Keratinocyte (primary cell): ENCODE data around the gene LHX4. TPM values are rescaled to one million over a fixed set of nuclear protein-coding genes. Genes with fewer than 3 reads are reported as not detected.

Experiments
- DNase-seq: peaks from one replicate; pipeline ENCODE4 v3.0.0-alpha.2; 2011; ENCODE audit warnings: low read depth, missing footprints, low spot score
- FAIRE-seq: peaks from 2 replicates; lab custom pipeline; 2011; peaks lifted over from hg19 to GRCh38; lab: Jason Lieb, UNC
- H2AFZ ChIP-seq: 2 replicates; pipeline ENCODE4 v1.6.0; 2012; ENCODE audit warnings: low read length, control low read depth, inconsistent platforms; ENCODE audit not compliant: control insufficient read depth
- H3K27ac ChIP-seq: 2 replicates; pipeline ENCODE4 v1.5.1; 2011; ENCODE audit warnings: low read length; ENCODE audit not compliant: control insufficient read depth, insufficient read depth
- H3K27me3 ChIP-seq: 3 replicates; pipeline ENCODE4 v1.6.0; 2011; ENCODE audit warnings: low read length; ENCODE audit not compliant: control insufficient read depth, insufficient read depth; ENCODE audit errors: extremely low read depth
- H3K36me3 ChIP-seq, 2 experiments: 2 replicates in 1 of 2; 3 replicates in 1 of 2; pipeline ENCODE4 v1.5.1; 2011; ENCODE audit warnings: low read length in 2 of 2, mild to moderate bottlenecking in 1 of 2; ENCODE audit not compliant: control insufficient read depth in 2 of 2, insufficient read depth in 2 of 2; ENCODE audit errors: extremely low read depth in 1 of 2
- H3K4me1 ChIP-seq: 3 replicates; pipeline ENCODE4 v1.5.1; 2011; ENCODE audit warnings: low read length; ENCODE audit not compliant: control insufficient read depth, insufficient read depth; ENCODE audit errors: extremely low read depth
- H3K4me2 ChIP-seq: 3 replicates; pipeline ENCODE4 v1.6.0; 2011; ENCODE audit warnings: low read depth, low read length; ENCODE audit not compliant: control insufficient read depth, insufficient read depth; ENCODE audit errors: extremely low read depth
- H3K4me3 ChIP-seq, 3 experiments: fragments of 200-600 bp in 1 of 3; sonication (generic) in 1 of 3; 2 replicates in 2 of 3; 3 replicates in 1 of 3; pipeline ENCODE4 v1.5.1; 2011 to 2016; ENCODE audit warnings: low read length in 3 of 3, mild to moderate bottlenecking in 3 of 3, control low read depth in 2 of 3, inconsistent platforms in 1 of 3, low read depth in 1 of 3, mixed read lengths in 1 of 3, mixed run types in 1 of 3, moderate library complexity in 1 of 3; ENCODE audit not compliant: control insufficient read depth in 2 of 3, insufficient read depth in 2 of 3; ENCODE audit errors: extremely low read depth in 1 of 3
- H3K79me2 ChIP-seq: 2 replicates; pipeline ENCODE4 v1.6.0; 2012; ENCODE audit warnings: low read length; ENCODE audit not compliant: control insufficient read depth, insufficient read depth
- H3K9ac ChIP-seq: 3 replicates; pipeline ENCODE4 v1.6.0; 2011; ENCODE audit warnings: low read length; ENCODE audit not compliant: control insufficient read depth, insufficient read depth; ENCODE audit errors: extremely low read depth
- H3K9me1 ChIP-seq: 3 replicates; pipeline ENCODE4 v1.6.0; 2011; ENCODE audit warnings: low read length; ENCODE audit not compliant: control insufficient read depth, insufficient read depth; ENCODE audit errors: extremely low read depth
- H3K9me3 ChIP-seq: 2 replicates; pipeline ENCODE4 v1.5.1; 2012; ENCODE audit warnings: low read depth, low read length; ENCODE audit not compliant: control insufficient read depth
- H4K20me1 ChIP-seq: 3 replicates; pipeline ENCODE4 v1.6.0; 2011; ENCODE audit warnings: low read length; ENCODE audit not compliant: control insufficient read depth, insufficient read depth; ENCODE audit errors: extremely low read depth
- EZH2 ChIP-seq: IDR thresholded peaks from one replicate; pipeline ENCODE4 v1.6.1; 2012; ENCODE audit warnings: inconsistent platforms, mild to moderate bottlenecking, low read length, moderate library complexity
- dilution Hi-C: fragments of 300-500 bp; cut with MboI; formaldehyde crosslinking; loops from one replicate; pipeline ENCODE4 v1.7.0; 2020; ENCODE audit warnings: low sequenced_read_pairs; ENCODE audit not compliant: extremely low pct_ligation_motif_present
- polyA plus RNA-seq, 5 experiments: library from polyadenylated mRNA; depleted of rRNA in 3 of 5; stranded (reverse) in 3 of 5; stranded (forward) in 1 of 5; unstranded in 1 of 5; fragments of >200 nt; gene quantifications; 1 replicate in 1 of 5; 2 replicates in 3 of 5; 3 replicates in 1 of 5; pipeline versions ENCODE4 v1.2.1 to v1.2.3, GENCODE V29; 2011 to 2012; ENCODE audit warnings: missing spikeins in 2 of 5, low read depth in 1 of 5, low replicate concordance in 1 of 5
- TF ChIP-seq, protein P1 (sequence below), 3 experiments: IDR thresholded peaks in 1 of 3; conservative IDR thresholded peaks in 1 of 3; optimal IDR thresholded peaks in 1 of 3; 2 replicates in 2 of 3; 3 replicates in 1 of 3; pipeline versions ENCODE3 to v1.5.1; 2011; ENCODE audit warnings: low read length in 3 of 3, mild to moderate bottlenecking in 3 of 3, moderate library complexity in 2 of 3, control low read depth in 1 of 3, inconsistent platforms in 1 of 3; ENCODE audit not compliant: insufficient read depth in 2 of 3; ENCODE audit errors: extremely low read depth in 1 of 3

The LHX4 gene
- polyA plus RNA-seq, 1 donor (not counting 4 experiments of a cell fraction or from before 2014, with no cell fraction given), result not detected

GRCh38 chr1:180252638-180253536, 22.8 kb downstream of the LHX4 start:
- no peaks in the 10 kb centered on the region for H3K36me3 ChIP-seq
- no peaks in the 10 kb centered on the region for H3K9me3 ChIP-seq
- no peak overlapping the region for H3K4me3 ChIP-seq
- peaks cover 14% of the 10 kb centered on the region for H3K27me3 ChIP-seq
- H3K79me2 ChIP-seq, result no peaks in the 10 kb centered on the region
- no peak overlapping the region for H3K4me2 ChIP-seq
- FAIRE-seq (peak; percentile 62), DNase-seq (peak; percentile 42)
- no peak for TF ChIP-seq EZH2
- TF ChIP-seq, protein P1, sequence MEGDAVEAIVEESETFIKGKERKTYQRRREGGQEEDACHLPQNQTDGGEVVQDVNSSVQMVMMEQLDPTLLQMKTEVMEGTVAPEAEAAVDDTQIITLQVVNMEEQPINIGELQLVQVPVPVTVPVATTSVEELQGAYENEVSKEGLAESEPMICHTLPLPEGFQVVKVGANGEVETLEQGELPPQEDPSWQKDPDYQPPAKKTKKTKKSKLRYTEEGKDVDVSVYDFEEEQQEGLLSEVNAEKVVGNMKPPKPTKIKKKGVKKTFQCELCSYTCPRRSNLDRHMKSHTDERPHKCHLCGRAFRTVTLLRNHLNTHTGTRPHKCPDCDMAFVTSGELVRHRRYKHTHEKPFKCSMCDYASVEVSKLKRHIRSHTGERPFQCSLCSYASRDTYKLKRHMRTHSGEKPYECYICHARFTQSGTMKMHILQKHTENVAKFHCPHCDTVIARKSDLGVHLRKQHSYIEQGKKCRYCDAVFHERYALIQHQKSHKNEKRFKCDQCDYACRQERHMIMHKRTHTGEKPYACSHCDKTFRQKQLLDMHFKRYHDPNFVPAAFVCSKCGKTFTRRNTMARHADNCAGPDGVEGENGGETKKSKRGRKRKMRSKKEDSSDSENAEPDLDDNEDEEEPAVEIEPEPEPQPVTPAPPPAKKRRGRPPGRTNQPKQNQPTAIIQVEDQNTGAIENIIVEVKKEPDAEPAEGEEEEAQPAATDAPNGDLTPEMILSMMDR (optimal IDR thresholded peaks at IDR 0.05 in 1 of 3, IDR thresholded peaks at IDR 0.05 in 1 of 3, conservative IDR thresholded peaks at IDR 0.05 in 1 of 3; ENCODE audit: extremely low read depth in 1 of 3, insufficient read depth in 2 of 3, low read length in 3 of 3), result peak; percentile 92 to 96 (median 96)
- no peaks in the 10 kb centered on the region for H4K20me1 ChIP-seq
- no peak overlapping the region for H3K27ac ChIP-seq
- dilution Hi-C loops, result no loop called here
- no peak overlapping the region for H3K9ac ChIP-seq
- H3K9me1 ChIP-seq, result no peaks in the 10 kb centered on the region
- no peak overlapping the region for H2AFZ ChIP-seq
- no peaks in the 10 kb centered on the region for H3K4me1 ChIP-seq

GRCh38 chr1:180253585-180254495, 23.8 kb downstream of the LHX4 start:
- dilution Hi-C loops, result no loop called here

More at GRCh38 chr1:180253585-180254495, 23.8 kb downstream of the LHX4 start:
- Histone ChIP-seq H3K4me1 (no peaks in the 10 kb centered on the region), H3K9me1 (no peaks in the 10 kb centered on the region), H2AFZ (no peak overlapping the region), H3K9me3 (no peaks in the 10 kb centered on the region), H3K4me3 (no peak overlapping the region), H3K36me3 (no peaks in the 10 kb centered on the region), H3K27me3 (peaks cover 17% of the 10 kb centered on the region), H3K79me2 (no peaks in the 10 kb centered on the region), H3K27ac (no peak overlapping the region), H3K9ac (no peak overlapping the region), H4K20me1 (no peaks in the 10 kb centered on the region), H3K4me2 (no peak overlapping the region)
- TF ChIP-seq EZH2, result no peak
- TF ChIP-seq, protein P1 (optimal IDR thresholded peaks at IDR 0.05 in 1 of 3, IDR thresholded peaks at IDR 0.05 in 1 of 3, conservative IDR thresholded peaks at IDR 0.05 in 1 of 3; ENCODE audit: extremely low read depth in 1 of 3, insufficient read depth in 2 of 3, low read length in 3 of 3), result no peak
- no peak for FAIRE-seq
- no peak for DNase-seq
